HFF-Myc (cell line): Measurements from ENCODE around the gene TMEM248.

ENCODE experiments used
- DNase-seq: peaks from one replicate; pipeline ENCODE4 v3.0.0-alpha.2; 2011; ENCODE audit warnings: low read depth; ENCODE audit errors: extremely low read depth
- H3K4me3 ChIP-seq: replicated peaks from 2 replicates; pipeline ENCODE4 v1.5.1; 2011; ENCODE audit warnings: low read depth, mild to moderate bottlenecking, control low read depth, low read length
- TF ChIP-seq, protein P1 (sequence below): IDR thresholded peaks from 2 replicates; pipeline ENCODE4 v1.5.1; 2012; ENCODE audit warnings: mild to moderate bottlenecking, low read depth, low read length, control low read depth; ENCODE audit errors: missing control alignments

TMEM248 gene

DNA sequence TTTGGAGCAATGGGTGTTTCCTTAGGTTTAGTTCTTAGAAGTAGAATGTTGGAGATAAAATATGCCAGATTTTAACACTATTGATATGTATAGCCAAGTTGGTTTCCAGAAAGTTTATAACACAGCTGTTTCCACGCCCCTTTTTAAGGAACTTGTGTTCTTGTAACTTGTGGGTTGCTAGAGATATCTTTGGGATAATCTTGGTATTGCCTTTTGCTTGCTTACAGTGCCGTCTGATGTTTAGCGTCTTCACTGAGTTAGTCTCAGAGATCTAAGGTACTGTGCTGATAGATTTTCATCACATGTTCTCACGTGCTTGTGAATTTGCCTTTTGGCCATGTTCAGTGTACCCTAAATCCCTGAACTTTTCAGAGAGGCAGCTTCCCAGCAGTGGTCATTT is 12.4 kb downstream of the TMEM248 start:
- TF ChIP-seq, protein P1, sequence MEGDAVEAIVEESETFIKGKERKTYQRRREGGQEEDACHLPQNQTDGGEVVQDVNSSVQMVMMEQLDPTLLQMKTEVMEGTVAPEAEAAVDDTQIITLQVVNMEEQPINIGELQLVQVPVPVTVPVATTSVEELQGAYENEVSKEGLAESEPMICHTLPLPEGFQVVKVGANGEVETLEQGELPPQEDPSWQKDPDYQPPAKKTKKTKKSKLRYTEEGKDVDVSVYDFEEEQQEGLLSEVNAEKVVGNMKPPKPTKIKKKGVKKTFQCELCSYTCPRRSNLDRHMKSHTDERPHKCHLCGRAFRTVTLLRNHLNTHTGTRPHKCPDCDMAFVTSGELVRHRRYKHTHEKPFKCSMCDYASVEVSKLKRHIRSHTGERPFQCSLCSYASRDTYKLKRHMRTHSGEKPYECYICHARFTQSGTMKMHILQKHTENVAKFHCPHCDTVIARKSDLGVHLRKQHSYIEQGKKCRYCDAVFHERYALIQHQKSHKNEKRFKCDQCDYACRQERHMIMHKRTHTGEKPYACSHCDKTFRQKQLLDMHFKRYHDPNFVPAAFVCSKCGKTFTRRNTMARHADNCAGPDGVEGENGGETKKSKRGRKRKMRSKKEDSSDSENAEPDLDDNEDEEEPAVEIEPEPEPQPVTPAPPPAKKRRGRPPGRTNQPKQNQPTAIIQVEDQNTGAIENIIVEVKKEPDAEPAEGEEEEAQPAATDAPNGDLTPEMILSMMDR: no peak
- no peak overlapping the region for H3K4me3 ChIP-seq
- no peak for DNase-seq

DNA sequence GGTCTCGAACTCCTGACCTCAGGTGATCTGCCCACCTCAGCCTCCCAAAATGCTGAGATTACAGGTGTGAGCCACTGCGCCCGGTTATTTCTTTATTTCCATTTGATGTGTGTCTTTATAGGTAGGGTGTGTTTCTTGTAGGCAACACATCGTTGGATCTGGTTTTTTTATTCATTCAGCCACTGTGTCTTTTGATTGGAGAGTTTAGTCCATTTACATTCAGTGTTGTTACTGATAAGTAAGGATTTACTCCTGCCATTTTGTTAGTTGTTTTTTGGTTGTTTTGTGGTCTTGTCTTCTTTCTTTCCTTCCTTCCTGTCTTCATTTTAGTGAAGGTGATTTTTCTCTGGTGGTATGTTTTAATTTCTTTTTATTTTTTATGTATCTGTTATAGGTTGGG is 16.9 kb downstream of the TMEM248 start:
- TF ChIP-seq, protein P1: no peak
- DNase-seq: no peak
- H3K4me3 ChIP-seq: no peak overlapping the region

DNA sequence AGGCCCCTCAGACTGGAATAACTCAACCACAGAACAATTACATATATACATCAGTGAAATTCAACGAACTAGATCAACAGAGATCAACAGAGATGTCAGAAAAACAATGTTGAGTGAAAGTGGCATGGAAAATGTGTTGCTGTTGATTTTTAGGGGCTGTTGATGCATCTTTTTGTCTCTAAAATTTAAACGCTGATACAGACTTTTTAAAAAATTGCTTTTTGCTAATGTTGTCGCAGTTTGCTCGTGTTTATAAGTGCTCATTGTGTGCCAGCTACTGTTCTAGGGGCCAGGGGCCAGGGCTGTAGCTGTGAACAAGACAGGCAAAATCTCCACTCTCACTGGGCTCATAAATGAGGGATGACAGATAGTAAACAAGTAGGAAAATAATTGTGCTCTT is 18.3 kb downstream of the TMEM248 start:
- no peak overlapping the region for H3K4me3 ChIP-seq
- DNase-seq: no peak
- TF ChIP-seq, protein P1: no peak

DNA sequence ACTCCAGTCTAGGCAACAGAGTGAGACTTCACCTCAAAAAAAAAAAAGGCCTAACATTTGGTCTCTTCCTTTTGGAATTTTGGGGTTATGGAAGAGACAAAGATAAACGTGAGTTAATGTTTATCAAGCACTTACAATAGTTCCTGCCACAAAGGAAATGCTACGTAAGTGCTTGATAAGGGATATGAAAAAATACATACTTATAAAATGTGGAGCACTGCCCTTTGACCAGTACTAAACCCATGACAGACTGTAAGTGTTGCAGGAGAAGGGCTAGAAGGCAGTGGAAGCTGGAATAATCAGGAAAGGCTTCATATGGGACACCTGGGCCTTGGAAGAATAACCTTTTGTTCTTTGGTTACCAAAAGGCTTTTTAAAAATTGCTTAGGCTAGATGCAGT is 25.5 kb downstream of the TMEM248 start:
- TF ChIP-seq, protein P1: no peak
- DNase-seq: no peak
- H3K4me3 ChIP-seq: no peak overlapping the region

DNA sequence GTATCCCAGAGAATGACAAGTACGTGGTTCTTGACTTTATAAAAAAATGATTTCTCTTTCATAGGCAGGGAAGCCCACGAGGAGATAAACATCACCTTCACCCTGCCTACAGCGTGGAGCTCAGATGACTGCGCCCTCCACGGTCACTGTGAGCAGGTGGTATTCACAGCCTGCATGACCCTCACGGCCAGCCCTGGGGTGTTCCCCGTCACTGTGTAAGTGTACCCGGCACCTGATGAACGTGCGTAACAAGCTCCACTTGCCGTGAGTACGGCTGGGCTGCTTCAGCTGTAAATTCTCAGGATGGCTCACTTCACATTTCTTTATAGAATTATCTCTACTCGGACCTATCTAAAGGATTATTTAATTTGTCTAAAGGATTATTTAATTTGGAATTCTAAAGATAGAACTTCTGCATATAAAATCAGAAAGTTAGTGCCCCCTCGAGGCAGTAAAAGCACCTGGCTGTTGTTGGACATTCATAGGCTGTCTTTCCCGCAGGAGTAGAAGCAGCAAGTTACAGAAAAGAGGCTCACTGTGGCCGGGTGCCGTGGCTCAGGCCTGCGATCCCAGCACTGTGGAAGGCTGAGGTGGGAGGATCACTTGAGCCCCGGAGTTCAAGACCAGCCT is 27.6 kb downstream of the TMEM248 start:
- no peak overlapping the region for H3K4me3 ChIP-seq
- TF ChIP-seq, protein P1: no peak
- no peak for DNase-seq

DNA sequence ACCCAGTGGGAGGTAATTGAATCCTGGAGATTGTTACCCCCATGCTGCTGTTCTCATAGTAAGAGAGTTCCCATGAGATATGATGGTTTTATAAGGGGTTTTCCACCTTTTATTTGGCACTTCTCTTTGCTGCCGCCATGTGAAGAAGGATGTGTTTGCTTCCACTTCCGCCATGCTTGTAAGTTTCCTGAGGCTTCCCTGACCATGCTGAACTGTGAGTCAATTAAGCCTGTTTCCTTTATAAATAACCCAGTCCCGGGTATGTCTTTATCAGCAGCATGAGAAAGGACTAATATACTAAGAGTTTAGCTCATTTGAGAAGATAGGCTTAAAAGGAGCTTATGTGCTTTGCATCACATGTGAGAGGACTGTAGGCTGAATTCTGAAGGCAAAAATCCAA is 29.3 kb downstream of the TMEM248 start:
- no peak for DNase-seq
- no peak overlapping the region for H3K4me3 ChIP-seq
- TF ChIP-seq, protein P1: no peak

DNA sequence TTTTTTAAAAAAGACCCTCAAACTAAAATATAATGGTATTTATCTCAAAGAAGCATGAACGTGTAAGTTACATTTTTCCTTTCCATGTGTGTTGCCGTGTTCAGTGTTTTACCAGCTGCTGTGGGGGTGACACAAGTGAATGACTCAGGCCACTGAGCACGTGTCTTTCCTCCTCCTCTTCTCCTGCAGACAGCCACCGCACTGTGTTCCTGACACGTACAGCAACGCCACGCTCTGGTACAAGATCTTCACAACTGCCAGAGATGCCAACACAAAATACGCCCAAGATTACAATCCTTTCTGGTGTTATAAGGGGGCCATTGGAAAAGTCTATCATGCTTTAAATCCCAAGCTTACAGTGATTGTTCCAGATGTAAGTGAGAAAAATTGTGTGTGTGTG is 29.7 kb downstream of the TMEM248 start:
- TF ChIP-seq, protein P1: no peak
- DNase-seq: no peak
- no peak overlapping the region for H3K4me3 ChIP-seq
